ENCODE data around the gene CENPP.
"Not testable (repeated sequence)": the region's sequence is repeated elsewhere in the genome, so short reads cannot be mapped to it uniquely, and the experiment has no call there.

CENPP gene

DNA sequence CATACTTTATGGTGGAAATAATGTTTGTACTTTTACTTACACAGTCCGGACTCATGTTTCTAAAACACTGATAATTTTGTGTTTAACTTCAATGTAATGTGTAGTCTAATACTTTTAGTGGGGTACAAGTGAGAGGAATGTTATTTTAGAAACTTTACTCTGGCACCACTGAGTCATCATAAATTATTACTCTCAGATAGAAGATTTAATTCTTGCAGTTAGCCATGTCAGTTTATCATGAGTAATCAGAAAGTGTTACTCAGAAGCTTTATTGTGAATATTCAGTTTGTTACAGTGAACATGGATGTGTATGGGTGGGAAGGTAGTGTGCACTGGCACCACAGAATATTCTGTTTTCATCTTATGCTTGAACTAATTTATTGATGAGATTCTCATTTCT lies 58.6 kb downstream of the CENPP start:
- no peak for DNase-seq

DNA sequence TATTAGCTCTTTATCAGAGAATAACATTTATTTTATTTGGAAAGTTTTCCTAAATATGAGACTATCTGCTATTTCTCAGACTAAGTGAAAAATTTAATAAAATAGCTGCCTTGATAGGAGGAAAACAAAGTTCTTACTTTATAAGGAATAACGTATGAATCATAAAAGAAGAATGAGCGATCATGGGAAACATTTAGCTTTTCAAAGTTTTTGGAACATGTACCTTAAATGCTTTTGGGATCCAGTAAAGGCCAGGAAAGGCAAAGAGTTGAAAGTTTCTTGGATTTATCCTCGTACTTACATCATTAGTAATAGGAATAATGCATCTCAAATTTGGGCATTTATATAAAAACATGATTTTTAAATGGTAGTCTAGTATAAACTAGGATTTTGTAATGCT lies 59.2 kb downstream of the CENPP start:
- no peak for DNase-seq

DNA sequence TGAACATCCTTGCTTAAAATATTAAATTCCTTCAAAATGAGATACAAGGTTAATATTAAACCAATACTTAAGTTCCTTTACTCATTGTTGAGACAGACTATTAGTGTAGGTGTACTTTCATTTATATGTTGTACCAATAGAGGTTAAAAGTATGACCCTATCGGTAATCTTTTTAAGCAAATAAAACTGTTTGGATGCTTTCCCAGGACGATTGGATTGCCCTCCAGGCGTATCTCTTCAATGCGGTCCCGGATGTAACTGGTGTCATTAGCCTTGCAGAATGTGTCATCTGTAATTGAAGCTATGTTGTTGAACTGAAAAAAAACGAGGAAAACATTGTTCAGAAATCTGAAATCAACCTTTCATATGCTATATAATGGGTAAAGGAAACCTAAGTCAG lies 59.7 kb downstream of the CENPP start:
- no peak for DNase-seq

DNA sequence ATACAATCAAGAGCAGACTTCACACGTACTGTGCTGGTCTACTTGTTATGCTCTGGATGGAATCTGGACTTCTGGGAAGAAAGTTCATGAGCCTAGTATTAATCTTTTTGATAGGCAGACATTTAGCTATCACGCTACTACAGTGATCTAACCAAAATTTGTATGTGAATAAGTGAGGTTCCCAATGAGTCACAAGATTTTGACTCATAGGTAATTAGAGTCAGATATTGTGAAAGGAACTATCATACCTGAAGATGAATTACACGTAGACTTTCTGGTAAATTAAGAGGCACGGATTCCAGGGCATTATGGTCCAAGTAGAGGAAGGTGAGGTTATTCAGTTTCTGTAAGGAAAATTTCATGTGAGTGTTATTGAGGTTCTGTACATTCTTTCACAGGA lies 60.2 kb downstream of the CENPP start:
- DNase-seq, result no peak

DNA sequence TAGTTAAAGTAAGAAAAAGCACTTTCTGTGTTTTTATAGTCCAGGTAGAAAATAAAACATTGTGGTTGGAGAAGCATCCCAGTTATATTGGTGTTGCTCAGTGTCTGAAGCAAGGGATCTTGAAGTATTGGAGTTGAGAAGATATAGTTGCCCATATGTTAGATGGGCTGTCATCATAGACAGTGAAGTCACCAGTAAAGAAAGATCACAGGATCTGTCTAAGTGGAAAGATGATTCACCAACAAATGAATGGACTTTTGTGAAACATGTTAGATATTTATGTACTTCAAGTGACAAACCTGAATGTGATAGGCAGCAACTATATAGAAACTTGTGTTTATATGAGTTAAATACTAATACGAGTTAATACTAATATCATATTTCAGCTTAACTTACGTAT lies 66.9 kb downstream of the CENPP start:
- no peak for DNase-seq

DNA sequence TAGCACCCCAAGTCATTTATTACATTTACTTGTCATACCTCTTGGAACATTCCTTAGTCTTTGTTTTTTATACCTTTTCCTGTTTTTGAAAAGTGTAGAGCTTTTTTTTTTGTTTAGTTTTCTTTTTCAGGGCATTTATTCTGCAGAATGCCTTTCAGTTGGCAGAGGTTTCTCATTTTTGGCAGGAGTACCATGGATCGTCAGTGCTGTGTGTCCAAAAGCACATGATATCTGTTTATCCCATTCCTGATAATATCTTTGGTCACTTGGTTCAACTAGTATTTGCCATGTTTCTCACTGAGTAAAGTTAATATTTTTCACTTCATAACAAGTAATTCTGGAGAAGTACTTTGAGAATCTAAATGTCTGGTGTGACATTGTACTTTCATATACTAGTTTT lies 67.9 kb downstream of the CENPP start:
- DNase-seq, result no peak

DNA sequence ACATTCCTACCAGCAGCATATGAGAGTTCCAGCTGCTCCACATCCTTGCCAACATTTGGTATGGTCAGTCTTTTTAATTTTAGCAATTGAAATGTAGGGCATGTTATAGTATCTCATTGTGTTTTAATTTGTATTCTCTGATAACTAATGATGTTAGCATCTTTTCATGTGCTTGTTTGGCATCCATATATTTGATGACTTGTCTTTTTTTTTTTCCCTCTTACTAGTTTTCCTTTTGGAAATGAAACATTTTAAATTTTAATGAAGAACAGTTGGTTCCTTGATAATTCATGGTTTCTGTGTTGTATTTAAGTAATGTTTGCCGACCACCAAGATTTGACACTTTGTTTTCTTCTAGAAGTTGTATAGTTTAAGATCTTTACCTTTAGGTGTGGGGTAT lies 69.9 kb downstream of the CENPP start:
- DNase-seq, result no peak

DNA sequence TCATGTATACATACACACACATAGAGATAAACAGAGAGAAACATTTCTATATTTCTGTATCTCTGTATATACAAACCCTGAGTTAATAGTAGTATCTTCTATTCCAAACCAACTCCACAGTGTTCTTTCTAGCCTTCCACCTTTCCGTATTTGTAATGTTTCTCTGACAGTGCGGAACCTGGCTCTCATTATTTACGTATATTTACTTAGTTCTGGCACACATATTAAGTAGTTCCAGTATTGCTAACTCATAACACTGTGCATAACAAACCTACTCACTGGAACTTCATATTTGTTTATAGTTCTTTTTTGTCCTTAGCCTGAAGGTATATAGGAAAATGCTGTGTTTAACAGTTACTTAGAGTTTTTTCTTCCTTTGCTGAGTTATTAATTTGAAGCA lies 72.1 kb downstream of the CENPP start:
- DNase-seq, result no peak

DNA sequence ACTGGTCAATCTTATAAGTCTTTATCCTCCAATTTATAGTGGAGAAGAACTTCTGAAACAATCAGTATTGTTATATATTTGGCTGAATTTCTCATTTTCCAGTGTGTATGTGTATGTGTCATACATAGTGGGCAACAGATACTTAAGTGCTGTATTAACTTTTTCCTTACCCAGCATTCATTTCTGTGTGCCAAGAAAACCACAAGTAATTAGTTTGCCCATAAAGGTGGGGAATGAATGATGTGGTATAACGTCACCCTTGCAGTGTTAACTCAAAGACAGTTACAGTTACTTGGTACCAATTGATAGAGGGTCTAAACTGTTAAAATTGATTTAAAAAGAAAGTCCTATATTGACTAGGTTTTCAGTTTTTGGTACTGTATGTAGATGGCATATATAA lies 76.6 kb downstream of the CENPP start:
- no peak for DNase-seq

DNA sequence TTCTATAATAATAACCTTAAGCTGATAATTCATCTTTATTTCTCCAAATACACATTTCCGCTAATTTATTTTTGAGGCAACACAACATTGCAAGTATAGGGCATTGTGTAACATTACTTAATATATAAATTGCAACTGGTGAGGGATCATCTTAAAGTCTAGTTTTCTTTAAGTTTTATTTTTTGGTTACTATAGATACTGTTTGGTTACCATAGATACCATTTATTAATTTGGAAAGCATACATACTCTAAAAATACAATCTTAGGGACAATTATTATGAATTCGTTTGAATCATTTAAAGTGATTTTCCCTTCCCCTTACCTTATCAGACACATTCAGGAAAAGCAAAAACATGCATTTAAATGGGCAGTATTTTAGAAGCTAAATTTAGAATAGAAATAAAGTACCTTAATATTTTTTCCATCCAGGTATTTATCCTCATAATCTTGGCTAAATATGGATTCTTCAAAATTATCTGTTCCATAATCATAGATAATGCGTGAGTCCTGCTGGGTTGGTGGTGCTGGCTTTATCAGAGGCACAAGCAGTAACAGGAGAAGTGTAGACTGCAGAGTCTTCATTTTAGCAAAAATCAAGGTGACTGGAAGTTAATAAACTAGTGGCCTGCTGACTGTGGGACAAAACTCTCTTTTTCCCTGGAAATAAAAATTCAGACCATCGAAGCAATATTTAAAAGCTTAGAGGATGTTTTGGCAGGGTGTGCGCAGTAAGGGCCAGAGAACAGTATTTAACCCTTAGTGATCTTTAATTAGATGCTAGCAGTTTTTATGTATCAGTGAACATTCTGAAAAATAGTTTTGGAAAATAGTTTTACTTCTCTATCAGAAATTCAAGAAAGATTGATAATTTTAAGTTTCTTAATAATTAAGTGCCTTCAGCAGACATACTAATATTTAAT lies 77.3 kb downstream of the CENPP start:
- DNase-seq, result no peak

DNA sequence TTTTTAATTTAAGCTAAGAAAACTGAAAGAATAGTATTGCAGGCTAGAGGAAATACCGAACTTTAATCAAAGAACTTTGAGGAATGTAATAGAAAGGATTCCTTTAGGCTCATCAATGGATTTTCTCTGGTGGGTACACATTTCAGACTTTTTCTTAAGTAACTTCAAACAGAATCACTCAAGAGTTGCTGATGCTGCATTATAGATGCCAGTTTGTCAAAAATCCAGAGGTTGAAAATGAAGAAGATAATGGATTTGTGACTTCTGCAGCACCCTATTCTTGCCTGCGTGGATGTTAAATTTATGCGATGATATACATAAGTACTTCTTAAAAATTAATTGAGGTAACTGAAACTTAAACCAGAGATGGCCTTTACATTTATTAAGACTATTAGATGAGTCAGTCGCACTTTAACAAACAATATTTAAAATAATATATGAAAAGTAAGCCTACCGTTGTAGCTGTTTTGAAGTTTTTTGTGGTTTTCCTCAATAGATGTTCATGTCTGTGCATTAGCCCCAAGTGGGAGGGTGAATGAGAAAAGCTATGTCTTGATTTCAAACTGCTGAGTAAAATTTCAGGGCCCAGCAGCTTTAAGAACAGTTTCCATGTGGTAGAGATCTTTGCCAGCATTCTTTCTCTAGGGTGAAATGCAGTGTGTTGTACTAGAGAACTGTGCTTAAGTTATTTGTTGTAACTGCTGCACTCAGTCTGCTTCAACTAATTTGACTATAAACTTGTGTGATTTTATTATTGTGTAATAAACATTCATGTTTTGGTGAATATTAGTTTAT lies 78.5 kb downstream of the CENPP start, which contains the start of gene OGN:
Gene OGN (minus strand): TSS at position 537 of the 795 bp plus-strand sequence. CDS start 1,171 bp downstream, outside the sequence.
- DNase-seq, result no peak

DNA sequence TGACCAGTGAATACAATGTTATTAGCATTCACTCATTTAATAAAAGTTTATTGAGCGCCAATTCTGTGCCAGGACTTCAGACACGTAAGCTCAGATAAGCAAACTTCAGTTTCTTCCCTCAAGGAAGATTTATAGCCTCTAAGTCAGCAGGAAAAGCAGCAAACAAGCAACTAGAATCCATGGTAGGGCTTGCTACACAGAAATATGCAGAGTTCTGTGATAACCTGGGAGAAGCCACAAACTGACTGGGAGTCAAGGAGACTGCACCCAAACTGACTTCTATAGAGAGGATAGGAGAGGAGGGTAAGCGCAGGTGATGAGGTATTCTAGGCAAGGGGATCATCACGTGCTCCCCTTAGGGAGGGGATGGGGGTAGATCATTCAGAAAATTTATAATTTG lies 80.1 kb downstream of the CENPP start:
- DNase-seq, result no peak

DNA sequence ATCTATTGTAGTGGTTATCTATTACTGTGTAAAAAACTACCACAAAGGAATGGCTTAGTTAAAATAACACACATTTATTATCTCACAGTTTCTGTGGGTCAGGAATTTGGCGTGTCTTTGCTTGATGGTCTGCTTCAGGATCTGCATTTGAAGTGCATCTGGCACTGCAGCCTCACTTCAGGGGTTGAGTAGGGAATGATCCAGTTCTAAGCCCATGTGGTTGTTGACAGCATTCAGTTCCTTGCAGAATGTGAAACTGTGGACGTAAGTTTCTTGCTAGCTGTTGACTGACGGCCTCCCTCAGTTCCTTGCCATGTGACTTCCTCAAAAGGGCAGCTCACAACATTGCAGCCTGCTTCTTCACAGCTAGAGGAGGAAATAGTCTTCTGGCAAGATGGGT lies 80.7 kb downstream of the CENPP start:
- no peak for DNase-seq

DNA sequence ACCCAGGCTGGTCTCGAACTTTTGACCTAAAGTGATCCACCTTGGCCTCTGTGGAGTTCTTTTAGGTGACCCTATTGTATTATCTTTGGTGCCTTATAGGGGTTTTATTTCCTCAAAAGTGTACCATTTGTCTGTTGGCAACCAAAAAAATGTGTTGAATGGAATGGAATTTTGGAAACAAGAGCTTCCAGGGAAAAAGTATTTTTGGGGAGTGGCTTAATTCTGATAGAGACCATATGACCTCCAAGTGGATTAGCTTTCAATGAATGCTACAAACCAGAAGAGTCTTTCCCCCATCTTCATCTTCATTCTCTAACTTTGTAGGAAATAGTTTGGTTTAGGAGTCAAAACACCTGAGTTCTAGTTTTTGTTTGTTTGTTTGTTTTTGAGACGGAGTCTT lies 82.1 kb downstream of the CENPP start:
- DNase-seq, result no peak

DNA sequence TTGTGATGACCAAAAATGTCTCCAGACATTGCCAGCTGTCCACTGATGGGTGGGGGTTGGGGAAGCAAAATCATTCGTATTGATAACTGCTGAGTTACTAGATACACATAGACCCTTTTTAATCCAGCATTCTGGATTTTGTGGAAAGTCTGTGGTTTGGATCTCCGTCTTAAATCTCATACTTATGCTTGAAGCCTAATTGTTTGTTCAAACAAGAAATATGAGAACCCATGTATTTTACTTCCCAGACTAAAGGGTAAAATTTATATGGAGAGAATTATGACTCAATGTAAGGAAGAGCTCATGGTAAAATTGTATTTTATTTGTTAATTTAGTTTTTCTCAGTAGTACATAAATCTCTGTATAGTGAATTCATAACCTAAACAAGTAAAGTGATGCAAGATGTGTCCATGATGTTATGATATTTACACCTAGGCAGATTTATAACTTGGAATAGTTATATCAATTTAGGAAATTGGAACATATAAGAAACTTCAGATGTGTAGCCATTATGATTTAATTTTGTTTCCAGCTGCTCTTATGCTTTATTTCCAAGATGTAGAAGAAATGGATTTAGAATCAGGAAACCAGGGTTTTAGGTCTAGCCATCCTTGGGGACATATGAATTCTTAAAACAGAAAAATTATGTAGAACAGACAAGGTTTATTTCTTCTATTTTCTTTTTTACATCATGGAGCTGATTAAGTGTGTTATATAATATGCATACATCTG lies 83.2 kb downstream of the CENPP start:
- DNase-seq, result no peak

DNA sequence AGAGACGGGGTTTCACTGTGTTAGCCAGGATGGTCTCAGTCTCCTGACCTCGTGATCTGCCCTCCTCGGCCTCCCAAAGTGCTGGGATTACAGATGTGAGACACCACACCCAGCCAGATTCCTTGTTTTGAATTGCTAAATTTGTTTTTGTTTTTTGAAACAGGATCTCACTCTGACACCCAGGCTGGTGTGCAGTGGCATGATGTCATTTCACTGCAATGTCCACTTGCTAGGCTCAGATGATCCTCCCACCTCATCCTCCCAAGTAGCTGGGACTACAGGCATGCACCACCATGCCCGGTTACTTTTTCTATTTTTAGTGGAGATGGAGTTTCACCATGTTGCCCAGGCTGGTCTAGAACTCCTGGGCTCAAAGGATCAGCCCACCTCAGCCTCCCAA lies 85.4 kb downstream of the CENPP start:
- DNase-seq, result not testable (repeated sequence)

DNA sequence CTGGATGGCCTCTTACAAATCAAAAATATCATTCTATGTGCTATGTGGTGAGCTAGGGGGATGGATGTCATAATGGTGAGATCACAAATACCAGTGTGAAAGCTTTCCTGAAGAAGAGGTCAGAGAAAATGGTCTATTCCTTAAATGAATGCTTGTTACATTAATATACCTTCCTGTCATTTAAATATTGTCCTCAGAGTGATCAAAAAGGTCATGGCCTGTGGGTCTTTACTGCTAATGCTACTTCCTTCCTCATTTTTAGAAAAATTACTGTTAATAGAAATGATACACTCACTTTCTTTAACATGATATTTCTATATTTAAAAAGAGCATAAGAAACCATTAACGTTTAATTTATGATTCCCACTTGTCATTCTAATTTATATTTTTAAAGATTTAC lies 88.8 kb downstream of the CENPP start:
- DNase-seq, result no peak

DNA sequence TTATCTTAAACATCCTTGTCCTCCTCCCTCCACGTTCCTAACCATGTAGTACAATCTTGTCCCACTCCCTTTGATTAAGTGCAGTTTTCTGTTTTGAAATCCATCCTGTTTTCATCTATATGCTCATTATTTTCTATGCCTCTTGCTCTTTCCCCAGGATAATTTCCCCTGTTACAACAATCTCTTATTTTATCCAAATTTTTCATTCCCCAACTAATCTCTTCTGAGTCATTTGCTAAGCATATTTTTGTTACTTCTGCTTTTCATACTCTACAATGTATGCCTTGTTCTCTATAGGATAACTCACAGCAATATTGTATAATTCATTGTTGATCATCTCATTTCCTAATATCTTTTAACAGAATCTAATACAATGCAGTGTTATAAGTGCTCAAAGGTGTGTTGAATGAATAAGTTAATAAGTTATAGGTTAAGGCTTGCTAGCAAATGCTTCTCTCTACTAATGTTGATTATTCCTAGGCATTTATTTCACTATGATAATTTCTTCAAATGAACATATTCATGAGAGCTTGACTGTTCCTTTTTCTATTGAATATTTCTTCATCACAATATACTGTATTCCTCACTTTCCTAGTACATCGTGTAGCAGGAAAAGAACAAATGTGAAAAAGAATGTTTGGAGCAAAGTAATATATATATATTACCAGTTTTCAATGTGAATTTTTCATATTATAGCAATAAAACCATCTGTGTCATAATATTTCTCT lies 97.0 kb downstream of the CENPP start:
- DNase-seq, result no peak

DNA sequence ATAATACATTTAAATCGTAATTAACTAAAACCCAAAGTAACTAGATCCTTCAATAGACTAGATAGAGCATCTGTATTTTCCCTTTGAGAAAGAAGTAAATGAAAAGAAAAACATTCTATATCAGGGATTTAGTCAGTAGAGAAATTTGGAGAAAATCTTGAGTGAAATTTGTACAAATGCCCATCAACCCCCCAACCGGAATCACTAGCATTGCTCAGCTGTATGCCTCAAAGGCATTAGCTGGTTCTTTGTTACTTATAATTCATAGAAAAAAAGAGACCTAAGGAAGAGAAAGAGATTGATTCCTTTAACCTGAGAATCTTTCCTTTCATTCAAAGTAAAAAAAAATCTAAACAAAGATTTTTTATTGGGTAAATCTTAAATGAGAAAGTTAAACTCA lies 97.9 kb downstream of the CENPP start:
- DNase-seq, result no peak

DNA sequence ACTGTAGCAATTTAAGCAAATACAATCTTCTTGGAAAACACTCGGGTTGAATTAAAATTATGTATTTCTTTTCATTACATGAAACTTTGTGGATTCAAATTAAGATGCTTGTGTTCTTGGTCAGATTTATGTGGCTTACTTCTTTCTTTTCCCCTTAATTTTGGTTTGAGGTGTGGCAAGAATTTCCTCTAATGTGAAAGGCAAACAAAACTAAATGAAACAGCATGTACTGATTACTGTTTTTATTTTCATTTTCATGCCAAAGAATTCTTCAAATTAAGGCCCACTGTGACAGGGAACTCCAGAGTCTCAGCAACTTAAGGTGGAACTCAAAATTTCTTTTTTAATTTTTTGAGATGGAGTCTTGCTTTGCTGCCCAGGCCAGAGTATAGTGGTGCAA lies 98.6 kb downstream of the CENPP start, which contains the start of gene OMD:
Gene OMD (minus strand): TSS at position 132 of the 400 bp plus-strand sequence. CDS start 6,913 bp downstream, outside the sequence.
- DNase-seq, result no peak

DNA sequence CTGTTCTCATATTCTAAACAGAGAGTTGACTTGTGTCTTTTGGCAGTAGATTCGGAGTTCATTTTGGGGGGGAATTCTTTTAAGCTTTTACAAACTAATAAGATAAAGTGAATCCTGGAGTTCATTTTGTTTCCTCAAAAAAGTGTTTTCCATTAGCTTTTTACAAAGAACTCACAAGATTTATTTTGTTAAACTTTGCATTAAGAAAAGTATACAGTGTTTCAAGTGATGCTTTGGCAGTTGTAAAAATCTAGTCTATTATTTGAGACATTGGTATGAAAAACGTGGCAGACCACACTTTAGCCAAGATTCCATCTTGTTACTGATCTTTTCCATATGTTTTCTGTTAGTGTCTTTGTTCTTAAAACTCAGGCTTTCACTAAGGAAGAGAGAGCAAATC lies 99.7 kb downstream of the CENPP start:
- no peak for DNase-seq

DNA sequence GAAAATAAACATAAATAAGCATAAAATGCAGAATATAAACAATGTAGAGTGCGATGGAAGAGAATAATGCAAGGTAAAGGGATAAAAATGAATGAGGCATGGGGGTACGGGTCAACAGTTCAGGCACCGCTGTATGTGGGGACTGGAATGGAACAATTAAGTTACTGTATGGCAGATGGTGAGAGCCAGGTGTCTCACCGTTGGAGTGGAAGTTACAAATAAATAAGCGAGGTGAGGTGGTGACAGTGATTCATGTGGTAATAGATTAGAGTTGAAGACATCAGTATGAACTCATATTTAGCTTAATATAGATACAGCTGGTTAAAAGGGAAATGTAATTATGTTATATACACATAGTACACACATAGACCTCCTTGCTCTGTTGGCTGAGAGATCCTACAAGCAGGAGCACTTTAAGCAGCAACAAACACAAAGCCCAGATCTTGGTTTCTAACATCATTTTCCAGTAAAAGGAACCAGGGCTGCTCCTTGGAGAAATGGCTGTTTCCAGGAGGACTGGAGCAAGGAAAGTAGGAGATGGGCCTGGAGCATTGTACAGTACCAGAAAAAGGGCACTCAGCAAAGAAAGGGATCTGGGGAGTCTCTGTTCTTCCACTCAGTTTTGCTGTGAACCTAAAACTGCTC lies 100.9 kb downstream of the CENPP start:
- DNase-seq, result peak; percentile 77
